Thyroid gland (tissue), 4 donors: ENCODE measurements around the gene ATG4C. TPM values are rescaled to one million over a fixed set of nuclear protein-coding genes. Genes with fewer than 3 reads are reported as not detected.
"Not testable (repeated sequence)": the region's sequence is repeated elsewhere in the genome, so short reads cannot be mapped to it uniquely, and the experiment has no call there.

Experiments used
- DNase-seq, 2 donors: peaks; one replicate each; pipeline ENCODE4 v3.0.0-alpha.2; 2019
- H3K27ac ChIP-seq, 3 donors: fragments of 200-600 bp; sonication (generic); 1 replicate in 2 of 3; 2 replicates in 1 of 3; pipeline ENCODE4 v1.5.1; 2016 to 2019; ENCODE audit warnings: mild to moderate bottlenecking in 1 of 3, moderate library complexity in 1 of 3
- H3K27me3 ChIP-seq: fragments of 200-600 bp; sonication (generic); one replicate; pipeline ENCODE4 v1.5.1; 2019
- H3K36me3 ChIP-seq, 2 donors: fragments of 200-600 bp; sonication (generic); one replicate each; pipeline ENCODE4 v1.5.1; 2016 to 2019
- H3K4me1 ChIP-seq, 2 donors: fragments of 200-600 bp; sonication (generic); one replicate each; pipeline ENCODE4 v1.5.1; 2017 to 2019
- H3K4me3 ChIP-seq, 3 donors: fragments of 200-600 bp; sonication (generic); replicated peaks in 1 of 3; 1 replicate in 2 of 3; 2 replicates in 1 of 3; pipeline ENCODE4 v1.5.1; 2016; ENCODE audit warnings: mild to moderate bottlenecking in 1 of 3
- H3K9me3 ChIP-seq: fragments of 200-600 bp; sonication (generic); one replicate; pipeline ENCODE4 v1.5.1; 2017
- POLR2A ChIP-seq, 2 donors: fragments of 450-650 bp; IDR thresholded peaks; one replicate each; pipeline ENCODE4 v1.6.1; 2017; ENCODE audit warnings: antibody characterized with exemption in 2 of 2, mild to moderate bottlenecking in 2 of 2, moderate library complexity in 1 of 2
- WGBS, 2 donors: methylation state at CpG; one replicate each; pipeline ENCODE4 v1.1.5; 2017; 5-methylcytosine and 5-hydroxymethylcytosine counted together
- intact Hi-C: fragments of 100-400 bp; cut with DNase I; formaldehyde crosslinking; loops from one replicate; pipeline ENCODE4 v1.15.1; 2023
- total RNA-seq, 4 donors: library from RNA; depleted of rRNA; stranded (reverse); fragments of >200 nt; gene quantifications; one replicate each; pipeline ENCODE4 v1.2.3, GENCODE V29; 2016
- TF ChIP-seq, protein P1 (sequence below), 6 experiments: fragments of 200-600 bp in 3 of 6; fragments of 450-650 bp in 3 of 6; sonication (generic) in 3 of 6; IDR thresholded peaks; one replicate each; pipeline ENCODE4 v1.5.1; 2016 to 2019; ENCODE audit warnings: antibody characterized with exemption in 6 of 6, mild to moderate bottlenecking in 2 of 6, inconsistent platforms in 1 of 6, moderate library complexity in 1 of 6

The ATG4C gene
- total RNA-seq, 4 donors from 2014 or later = 16.3 to 23.4 (median 19.9) TPM

DNA sequence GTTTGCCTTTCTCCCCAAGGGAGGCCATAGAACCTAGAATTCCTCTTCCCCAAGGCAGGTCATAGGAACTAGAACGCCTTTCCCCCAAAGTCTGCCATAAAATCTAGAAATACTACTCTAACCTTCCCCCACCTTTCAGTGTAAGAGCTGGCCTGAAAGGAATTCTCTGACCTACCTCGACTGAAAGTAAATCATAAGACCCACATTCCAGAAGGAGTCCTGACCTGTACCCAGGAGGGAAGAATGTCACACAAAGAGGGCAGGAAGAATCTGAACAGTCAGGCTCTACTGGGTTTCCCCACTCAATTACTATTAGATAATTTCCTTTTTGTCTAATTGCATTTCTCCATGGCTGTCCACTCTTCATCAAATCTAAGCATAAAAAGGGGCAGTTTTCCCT lies 5.7 kb upstream of the ATG4C start:
- no peak overlapping the region for H3K4me3 ChIP-seq
- H3K4me1 ChIP-seq = no peaks in the 10 kb centered on the region
- WGBS, 2 donors = 43 to 54% methylated on average over 2 of the region's 2 CpGs
- H3K27me3 ChIP-seq = no peaks in the 10 kb centered on the region
- no peaks in the 10 kb centered on the region for H3K9me3 ChIP-seq
- no peak for DNase-seq
- TF ChIP-seq POLR2A (IDR thresholded peaks at IDR 0.05) = no peak
- TF ChIP-seq, protein P1, sequence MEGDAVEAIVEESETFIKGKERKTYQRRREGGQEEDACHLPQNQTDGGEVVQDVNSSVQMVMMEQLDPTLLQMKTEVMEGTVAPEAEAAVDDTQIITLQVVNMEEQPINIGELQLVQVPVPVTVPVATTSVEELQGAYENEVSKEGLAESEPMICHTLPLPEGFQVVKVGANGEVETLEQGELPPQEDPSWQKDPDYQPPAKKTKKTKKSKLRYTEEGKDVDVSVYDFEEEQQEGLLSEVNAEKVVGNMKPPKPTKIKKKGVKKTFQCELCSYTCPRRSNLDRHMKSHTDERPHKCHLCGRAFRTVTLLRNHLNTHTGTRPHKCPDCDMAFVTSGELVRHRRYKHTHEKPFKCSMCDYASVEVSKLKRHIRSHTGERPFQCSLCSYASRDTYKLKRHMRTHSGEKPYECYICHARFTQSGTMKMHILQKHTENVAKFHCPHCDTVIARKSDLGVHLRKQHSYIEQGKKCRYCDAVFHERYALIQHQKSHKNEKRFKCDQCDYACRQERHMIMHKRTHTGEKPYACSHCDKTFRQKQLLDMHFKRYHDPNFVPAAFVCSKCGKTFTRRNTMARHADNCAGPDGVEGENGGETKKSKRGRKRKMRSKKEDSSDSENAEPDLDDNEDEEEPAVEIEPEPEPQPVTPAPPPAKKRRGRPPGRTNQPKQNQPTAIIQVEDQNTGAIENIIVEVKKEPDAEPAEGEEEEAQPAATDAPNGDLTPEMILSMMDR (IDR thresholded peaks at IDR 0.05) = no peak
- intact Hi-C loops = no loop called here
- no peaks in the 10 kb centered on the region for H3K36me3 ChIP-seq
- no peak overlapping the region for H3K27ac ChIP-seq

DNA sequence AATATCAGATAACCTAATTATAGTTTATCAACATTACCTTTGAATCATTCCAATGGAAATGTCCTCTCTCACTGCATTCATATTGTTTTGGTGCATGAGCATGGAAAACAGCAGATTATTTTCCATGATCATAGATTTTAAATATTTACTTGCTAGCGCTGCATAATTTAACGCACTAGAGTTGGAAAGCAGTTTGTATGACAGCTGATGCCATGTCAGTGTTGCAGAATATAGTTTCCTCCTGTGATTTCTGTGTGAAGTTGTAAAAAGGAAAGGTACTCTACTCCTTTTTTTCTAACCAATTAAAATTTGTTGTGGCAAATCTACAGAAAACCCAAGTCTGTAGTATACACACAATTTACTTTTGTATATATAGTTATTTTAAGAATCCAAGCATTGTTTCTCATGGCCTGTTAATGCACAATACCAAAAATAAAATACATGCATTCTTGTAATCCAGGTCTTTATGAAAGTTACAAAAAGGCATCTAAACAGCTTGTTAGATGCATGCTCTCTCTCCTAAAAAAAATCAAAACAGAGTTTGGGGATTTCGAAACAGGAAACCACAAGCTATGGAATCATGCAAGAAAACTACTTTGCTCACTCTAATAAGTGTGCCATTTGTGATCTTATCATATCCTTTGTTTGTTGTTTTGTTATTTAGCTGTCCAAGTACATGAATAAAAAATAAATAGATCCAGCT lies 1.9 kb upstream of the ATG4C start:
- no peaks in the 10 kb centered on the region for H3K27me3 ChIP-seq
- H3K4me1 ChIP-seq = peaks cover 8% of the 10 kb centered on the region in 2 donors
- H3K9me3 ChIP-seq = no peaks in the 10 kb centered on the region
- H3K36me3 ChIP-seq = no peaks in the 10 kb centered on the region
- TF ChIP-seq, protein P1 (IDR thresholded peaks at IDR 0.05) = no peak
- no peak for TF ChIP-seq POLR2A (IDR thresholded peaks at IDR 0.05)
- intact Hi-C loops = no loop called here
- no peak overlapping the region for H3K27ac ChIP-seq
- 80 to 83% methylated on average over 3 of the region's 3 CpGs for WGBS, 2 donors
- no peak for DNase-seq
- no peak overlapping the region for H3K4me3 ChIP-seq

DNA sequence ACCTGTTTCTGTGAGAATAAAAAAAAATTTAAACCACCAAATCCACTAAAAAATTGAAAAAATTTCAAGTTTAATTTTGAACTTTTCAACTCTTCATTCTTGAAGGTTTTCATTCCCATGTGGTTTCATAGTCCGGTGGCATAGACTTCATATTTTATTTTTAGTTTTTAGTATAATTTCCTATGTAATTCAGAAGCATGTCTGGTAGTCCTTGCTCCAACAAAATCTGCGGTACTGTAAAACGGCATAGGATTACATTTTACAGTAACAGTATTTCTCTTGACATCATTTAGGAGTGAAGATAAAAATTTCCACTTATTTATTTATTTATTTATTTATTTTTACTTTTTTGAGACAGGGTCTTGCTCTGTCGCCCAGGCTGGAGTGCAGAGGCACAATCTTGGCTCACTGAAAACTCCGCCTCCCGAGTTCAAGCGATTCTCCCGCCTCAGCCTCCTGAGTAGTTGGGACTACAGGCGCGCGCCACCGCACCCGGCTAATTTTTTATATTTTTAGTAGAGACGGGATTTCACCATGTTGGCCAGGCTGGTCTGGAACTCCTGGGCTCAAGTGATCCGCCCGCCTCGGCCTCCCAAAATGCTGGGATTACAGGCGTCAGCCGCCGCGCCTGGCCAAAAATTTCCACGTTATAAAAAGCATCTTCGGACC lies 1.3 kb upstream of the ATG4C start:
- WGBS, 2 donors = 89 to 90% methylated on average over 23 of the region's 23 CpGs
- H3K4me3 ChIP-seq, H3K9me3 ChIP-seq, H3K27ac ChIP-seq, intact Hi-C loops, H3K36me3 ChIP-seq, H3K27me3 ChIP-seq: not testable (repeated sequence)
- peak in 1 of 2 donors; percentile 27 for DNase-seq
- peaks cover 8 to 10% of the 10 kb centered on the region in 2 donors for H3K4me1 ChIP-seq

DNA sequence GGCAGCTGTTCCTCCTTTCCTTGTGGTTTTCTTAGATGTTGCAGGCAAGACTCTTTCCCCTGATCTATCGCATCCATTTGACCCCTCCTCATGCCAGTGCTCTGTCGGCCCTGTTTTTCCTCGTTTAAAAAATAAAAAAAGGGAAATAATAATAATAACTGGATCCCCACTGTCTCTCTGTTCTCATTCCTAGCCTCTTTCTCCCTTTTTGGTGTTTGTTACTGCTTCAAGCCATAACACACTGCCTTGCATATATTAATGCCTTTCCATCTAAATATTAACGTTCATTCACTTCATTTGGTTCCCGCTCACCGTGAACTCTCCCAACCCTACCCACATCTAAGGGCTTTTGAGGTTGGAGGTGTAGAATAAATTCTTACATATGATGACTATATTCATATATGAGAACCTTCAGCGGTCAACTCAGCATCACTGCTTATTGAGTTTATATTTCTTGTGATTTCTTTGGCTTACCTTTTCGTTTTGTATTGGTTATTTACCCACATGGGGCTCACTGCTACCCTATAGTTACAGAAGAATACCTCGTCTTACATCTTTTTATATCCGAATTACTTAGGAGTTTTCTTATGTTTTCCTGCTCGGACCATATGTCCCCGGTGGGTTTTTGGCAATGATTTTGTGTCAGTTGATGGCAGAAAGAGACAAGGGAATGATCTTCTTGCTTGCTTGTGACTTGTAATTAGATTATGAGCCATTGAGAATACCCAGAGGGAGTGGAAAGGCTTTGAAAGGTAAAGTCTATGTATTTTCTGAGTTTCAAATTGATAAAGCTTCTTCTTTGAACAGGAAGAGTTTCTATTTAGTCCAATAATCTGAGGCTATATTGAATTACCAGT lies 805 bp downstream of the ATG4C start:
- Histone ChIP-seq H3K27ac (peak overlapping the region in 1 of 3 donors; percentile 93), H3K9me3 (no peaks in the 10 kb centered on the region), H3K4me1 (peaks cover 8 to 10% of the 10 kb centered on the region in 2 donors), H3K36me3 (no peaks in the 10 kb centered on the region), H3K27me3 (no peaks in the 10 kb centered on the region), H3K4me3 (peak overlapping the region; percentile 27 to 87 (median 65))
- WGBS, 2 donors = 12 to 15% methylated on average over 12 of the region's 12 CpGs
- TF ChIP-seq, protein P1 (IDR thresholded peaks at IDR 0.05) = no peak
- no peak for TF ChIP-seq POLR2A (IDR thresholded peaks at IDR 0.05)
- intact Hi-C loops = no loop called here
- DNase-seq = no peak

- no peaks in the 10 kb centered on the region for H3K36me3 ChIP-seq
- H3K27ac ChIP-seq = no peak overlapping the region
- no peak for DNase-seq
- peaks cover 0 to 3% of the 10 kb centered on the region in 2 donors for H3K4me1 ChIP-seq
- TF ChIP-seq POLR2A (IDR thresholded peaks at IDR 0.05) = no peak
- intact Hi-C loops = no loop called here
- H3K27me3 ChIP-seq = no peaks in the 10 kb centered on the region
- H3K9me3 ChIP-seq = no peaks in the 10 kb centered on the region
- no peak overlapping the region for H3K4me3 ChIP-seq
Observed at GRCh38 chr1:62790716-62791115, 6.8 kb downstream of the ATG4C start.
